GM21737 (cell line): ENCODE measurements around the gene DDR1.

ENCODE experiments used
- ATAC-seq: cut with Tn5 transposase; IDR thresholded peaks from one replicate; pipeline ENCODE4 v1.9.1; 2021; ENCODE audit warnings: mild to moderate bottlenecking, moderate library complexity; ENCODE audit not compliant: unreplicated experiment

The DDR1 gene

GRCh38 chr6:30879684-30880427 lies 4.5 kb upstream of the DDR1 start:
- ATAC-seq: no peak

GRCh38 chr6:30880698-30881252 lies 3.5 kb upstream of the DDR1 start:
- no peak for ATAC-seq

GRCh38 chr6:30881392-30882203 lies 2.7 kb upstream of the DDR1 start:
- no peak for ATAC-seq

- no peak for ATAC-seq
Measured at GRCh38 chr6:30882204-30882758, 2.0 kb upstream of the DDR1 start.

- no peak for ATAC-seq
Measured at GRCh38 chr6:30882759-30883684, 1.3 kb upstream of the DDR1 start.

GRCh38 chr6:30884521-30885480 lies 482 bp downstream of the DDR1 start:
- no peak for ATAC-seq

GRCh38 chr6:30885481-30885998 lies 1.2 kb downstream of the DDR1 start:
- ATAC-seq: no peak

GRCh38 chr6:30885999-30886896 lies 1.9 kb downstream of the DDR1 start:
- no peak for ATAC-seq

GRCh38 chr6:30886897-30887255 lies 2.6 kb downstream of the DDR1 start:
- ATAC-seq: no peak

GRCh38 chr6:30887901-30888815 lies 3.8 kb downstream of the DDR1 start:
- ATAC-seq: no peak

GRCh38 chr6:30888816-30889495 lies 4.6 kb downstream of the DDR1 start:
- no peak for ATAC-seq

- ATAC-seq: no peak
Measured at GRCh38 chr6:30889496-30889885, 5.2 kb downstream of the DDR1 start.

GRCh38 chr6:30889921-30890645 lies 5.8 kb downstream of the DDR1 start:
- no peak for ATAC-seq

GRCh38 chr6:30890646-30891449 lies 6.5 kb downstream of the DDR1 start:
- ATAC-seq: no peak

GRCh38 chr6:30891450-30891723 lies 7.1 kb downstream of the DDR1 start:
- no peak for ATAC-seq
